GM12801 (cell line): ENCODE measurements around the gene NUDT5.

Experiments used
- TF ChIP-seq, protein P1 (sequence below): IDR thresholded peaks from one replicate; pipeline ENCODE4 v1.5.1; 2011; ENCODE audit warnings: control low read depth; ENCODE audit not compliant: insufficient read length; ENCODE audit errors: extremely low read depth

Gene NUDT5

DNA sequence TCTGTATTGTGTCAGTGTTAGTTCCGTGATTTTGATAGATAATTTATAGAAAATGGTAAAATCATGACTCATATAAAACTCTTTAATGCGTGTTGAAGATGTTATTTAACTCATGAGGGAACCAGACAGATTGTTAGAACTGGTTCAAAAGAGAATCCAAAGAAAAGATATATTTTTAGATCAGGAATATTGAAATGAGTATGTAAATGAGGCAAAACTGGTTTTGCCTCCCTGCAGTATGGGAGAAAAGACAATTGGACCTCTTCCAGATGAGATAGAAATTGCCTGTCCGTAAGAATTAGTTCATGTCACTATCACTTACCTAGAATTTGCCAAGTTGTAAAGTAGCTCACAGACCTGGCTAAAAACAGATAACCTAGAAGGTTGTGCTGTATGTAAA lies 17.9 kb upstream of the NUDT5 start:
- TF ChIP-seq, protein P1, sequence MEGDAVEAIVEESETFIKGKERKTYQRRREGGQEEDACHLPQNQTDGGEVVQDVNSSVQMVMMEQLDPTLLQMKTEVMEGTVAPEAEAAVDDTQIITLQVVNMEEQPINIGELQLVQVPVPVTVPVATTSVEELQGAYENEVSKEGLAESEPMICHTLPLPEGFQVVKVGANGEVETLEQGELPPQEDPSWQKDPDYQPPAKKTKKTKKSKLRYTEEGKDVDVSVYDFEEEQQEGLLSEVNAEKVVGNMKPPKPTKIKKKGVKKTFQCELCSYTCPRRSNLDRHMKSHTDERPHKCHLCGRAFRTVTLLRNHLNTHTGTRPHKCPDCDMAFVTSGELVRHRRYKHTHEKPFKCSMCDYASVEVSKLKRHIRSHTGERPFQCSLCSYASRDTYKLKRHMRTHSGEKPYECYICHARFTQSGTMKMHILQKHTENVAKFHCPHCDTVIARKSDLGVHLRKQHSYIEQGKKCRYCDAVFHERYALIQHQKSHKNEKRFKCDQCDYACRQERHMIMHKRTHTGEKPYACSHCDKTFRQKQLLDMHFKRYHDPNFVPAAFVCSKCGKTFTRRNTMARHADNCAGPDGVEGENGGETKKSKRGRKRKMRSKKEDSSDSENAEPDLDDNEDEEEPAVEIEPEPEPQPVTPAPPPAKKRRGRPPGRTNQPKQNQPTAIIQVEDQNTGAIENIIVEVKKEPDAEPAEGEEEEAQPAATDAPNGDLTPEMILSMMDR = no peak

DNA sequence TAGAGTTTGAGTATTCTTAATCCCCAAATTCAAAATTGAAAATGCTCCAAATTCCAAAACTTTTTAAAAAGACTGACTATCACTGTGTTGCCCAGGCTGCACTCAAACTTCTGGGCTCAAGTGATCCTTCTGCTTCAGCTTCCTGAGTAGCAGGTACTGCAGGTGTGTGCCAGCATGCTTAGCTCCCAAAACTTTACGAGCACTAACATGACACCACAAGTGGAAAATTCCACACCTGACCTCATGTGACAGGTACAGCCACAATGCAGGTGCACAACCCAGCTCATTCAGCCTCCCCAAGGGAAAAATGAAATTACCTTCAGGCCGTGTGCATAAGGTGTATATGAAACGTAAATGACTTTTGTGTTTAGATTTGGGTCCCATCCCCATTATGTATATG lies 16.8 kb upstream of the NUDT5 start:
- TF ChIP-seq, protein P1 = no peak

DNA sequence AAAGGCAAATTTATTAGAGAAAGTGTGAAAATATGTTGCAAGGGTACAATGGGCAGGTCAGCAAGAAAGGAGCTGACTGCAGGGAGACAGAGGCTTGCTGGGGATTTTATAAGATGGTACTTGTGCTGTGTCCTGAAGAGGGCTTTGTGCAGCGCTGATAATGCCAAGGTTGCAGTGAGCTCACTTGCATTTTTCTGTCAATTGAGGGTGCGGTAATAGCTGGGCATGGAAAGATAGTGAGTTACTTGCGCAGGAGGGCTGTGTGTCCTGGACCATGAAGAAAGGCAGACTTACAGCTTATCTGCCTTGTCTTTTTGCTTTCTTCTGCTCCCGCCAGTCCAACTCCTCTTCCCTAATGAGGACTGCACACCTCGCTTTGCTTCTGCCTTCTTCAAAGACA lies 12.8 kb upstream of the NUDT5 start:
- TF ChIP-seq, protein P1 = no peak

- TF ChIP-seq, protein P1 = no peak
Observed at GRCh38 chr10:12207114-12207513, 11.4 kb upstream of the NUDT5 start.

DNA sequence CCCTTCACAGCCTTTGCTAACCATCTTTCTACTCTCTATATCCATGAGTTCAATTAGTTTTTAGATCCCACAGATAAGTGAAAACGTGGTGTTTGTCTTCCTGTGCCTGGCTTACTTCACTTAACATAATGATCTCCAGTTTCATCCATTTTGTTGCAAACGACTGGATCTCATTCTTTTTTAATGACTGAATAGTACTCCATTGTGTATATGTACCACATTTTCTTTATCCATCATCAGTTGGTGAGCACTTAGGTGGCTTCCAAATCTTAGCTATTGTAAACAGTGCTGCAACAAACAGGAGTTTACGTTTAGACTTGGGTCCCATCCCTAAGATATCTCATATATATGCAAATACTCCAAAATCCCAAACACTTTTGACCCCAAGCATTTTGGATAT lies 9.4 kb upstream of the NUDT5 start:
- TF ChIP-seq, protein P1 = no peak

DNA sequence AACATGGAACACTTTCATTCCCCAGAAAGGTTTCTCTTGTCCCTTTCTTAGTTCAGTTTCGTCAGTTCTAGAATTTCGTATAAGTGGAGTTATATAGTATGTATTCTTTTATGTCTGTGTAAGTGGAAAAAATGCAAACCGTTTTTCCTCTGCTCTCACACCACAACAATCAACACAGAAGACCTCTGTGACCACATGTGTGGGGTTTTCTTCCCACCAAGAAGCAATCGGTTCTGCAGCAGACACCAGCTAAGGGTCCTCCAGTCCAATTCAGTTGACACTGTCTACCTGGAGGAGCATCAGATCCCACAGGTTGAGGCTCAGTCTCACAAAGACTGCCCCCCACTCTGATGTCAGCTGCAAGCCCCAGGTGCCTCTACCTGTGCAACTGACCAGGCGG lies 6.5 kb upstream of the NUDT5 start:
- TF ChIP-seq, protein P1 = no peak

DNA sequence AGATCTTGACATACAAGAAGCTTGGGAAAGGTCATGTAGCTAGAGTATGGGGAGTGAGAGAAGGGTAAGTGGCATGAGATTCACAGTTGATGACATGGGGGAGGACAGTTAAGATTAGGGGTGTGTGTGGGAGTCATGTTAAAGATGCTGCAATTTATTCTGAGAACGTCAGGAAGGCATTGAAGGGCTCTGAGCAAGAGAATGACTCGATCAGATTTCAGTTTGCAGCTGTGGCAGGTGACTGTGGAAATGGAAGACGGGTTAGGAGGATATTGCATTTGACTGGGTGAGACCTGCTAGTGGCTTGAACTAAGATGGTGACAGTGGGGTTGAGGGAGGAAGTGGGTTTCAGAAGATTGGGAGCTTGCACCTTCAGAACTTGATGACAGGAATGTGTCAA lies 5.9 kb upstream of the NUDT5 start:
- TF ChIP-seq, protein P1 = no peak

DNA sequence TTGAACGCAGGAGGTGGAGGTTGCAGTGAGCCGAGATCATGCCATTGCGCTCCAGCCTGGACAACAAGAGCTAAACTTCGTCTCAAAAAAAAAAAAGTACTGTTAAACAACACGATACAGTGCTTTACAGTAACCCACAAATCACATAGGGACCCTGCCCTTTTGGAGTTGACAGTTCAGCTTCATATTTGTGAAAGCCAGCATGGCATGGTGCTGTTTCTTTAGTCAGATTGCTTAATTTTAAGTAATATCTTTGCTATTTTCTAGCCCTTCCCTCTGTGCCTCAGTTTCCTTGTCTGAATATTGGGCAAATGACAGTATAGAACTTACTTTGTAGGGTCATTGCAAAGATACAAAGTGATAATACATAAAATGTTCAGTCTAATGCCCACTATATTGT lies 5.2 kb upstream of the NUDT5 start:
- TF ChIP-seq, protein P1 = no peak
